GM23248 (cell line): Measurements from ENCODE around the gene DMRTC2. TPM values are rescaled to one million over a fixed set of nuclear protein-coding genes. Genes with fewer than 3 reads are reported as not detected.
A peak's percentile ranks its signal among the peaks of the same experiment; 100 is the strongest.

ENCODE experiments used
- DNase-seq: peaks from one replicate; pipeline ENCODE4 v3.0.0-alpha.2; 2015
- H2AFZ ChIP-seq: fragments of 200-600 bp; sonication (generic); 2 replicates; pipeline ENCODE4 v1.6.1; 2016; ENCODE audit warnings: antibody characterized with exemption
- H3F3A ChIP-seq: fragments of 200-600 bp; sonication (generic); 2 replicates; pipeline ENCODE4 v1.6.1; 2016; ENCODE audit warnings: mild to moderate bottlenecking, antibody characterized with exemption, mixed run types; ENCODE audit not compliant: insufficient read depth
- H3K27ac ChIP-seq: fragments of 200-600 bp; sonication (generic); 2 replicates; pipeline ENCODE4 v1.5.1; 2016; ENCODE audit warnings: mild to moderate bottlenecking
- H3K27me3 ChIP-seq: fragments of 200-600 bp; sonication (generic); replicated peaks from 2 replicates; pipeline ENCODE4 v1.6.1; 2016; ENCODE audit warnings: mild to moderate bottlenecking; ENCODE audit not compliant: insufficient read depth
- H3K36me3 ChIP-seq: fragments of 200-600 bp; sonication (generic); 2 replicates; pipeline ENCODE4 v1.6.1; 2016; ENCODE audit warnings: low read depth, mild to moderate bottlenecking
- H3K4me1 ChIP-seq: fragments of 200-600 bp; sonication (generic); 2 replicates; pipeline ENCODE4 v1.6.1; 2016; ENCODE audit warnings: mild to moderate bottlenecking; ENCODE audit not compliant: insufficient read depth
- H3K4me2 ChIP-seq: fragments of 200-600 bp; sonication (generic); one replicate; pipeline ENCODE4 v1.6.1; 2016; ENCODE audit warnings: mild to moderate bottlenecking; ENCODE audit not compliant: unreplicated experiment
- H3K4me3 ChIP-seq: fragments of 200-600 bp; sonication (generic); 2 replicates; pipeline ENCODE4 v1.5.1; 2016; ENCODE audit warnings: mild to moderate bottlenecking
- H3K79me2 ChIP-seq: fragments of 200-600 bp; sonication (generic); 2 replicates; pipeline ENCODE4 v1.6.1; 2016; ENCODE audit warnings: mild to moderate bottlenecking; ENCODE audit not compliant: insufficient read depth
- H3K9ac ChIP-seq: fragments of 200-600 bp; sonication (generic); 2 replicates; pipeline ENCODE4 v1.6.1; 2016; ENCODE audit warnings: mild to moderate bottlenecking
- H3K9me2 ChIP-seq: fragments of 200-600 bp; sonication (generic); 2 replicates; pipeline ENCODE4 v1.6.1; 2016; ENCODE audit warnings: mixed run types, mild to moderate bottlenecking, moderate library complexity; ENCODE audit not compliant: insufficient read depth
- H3K9me3 ChIP-seq: fragments of 200-600 bp; sonication (generic); one replicate; pipeline ENCODE4 v1.6.1; 2017; ENCODE audit warnings: low read depth
- H4K20me1 ChIP-seq: fragments of 200-600 bp; sonication (generic); 2 replicates; pipeline ENCODE4 v1.6.0; 2016; ENCODE audit not compliant: insufficient read depth
- EZH2 ChIP-seq: fragments of 200-600 bp; sonication (generic); IDR thresholded peaks from 2 replicates; pipeline ENCODE4 v1.6.1; 2018; ENCODE audit warnings: antibody characterized with exemption, mild to moderate bottlenecking; ENCODE audit not compliant: insufficient read depth, poor library complexity, severe bottlenecking
- EZH2phosphoT487 ChIP-seq: fragments of 200-600 bp; sonication (generic); IDR thresholded peaks from 2 replicates; pipeline ENCODE4 v1.6.1; 2018; ENCODE audit warnings: antibody characterized with exemption, moderate library complexity, mild to moderate bottlenecking, low read depth; ENCODE audit not compliant: insufficient read depth
- WGBS, 2 experiments: methylation state at CpG; one replicate each; pipeline ENCODE4 v1.1.6; 2015 to 2017; ENCODE audit warnings: low lambda C conversion rate in 2 of 2, low coverage in 1 of 2; ENCODE audit errors: missing lambda C conversion rate in 2 of 2; 5-methylcytosine and 5-hydroxymethylcytosine counted together
- in situ Hi-C: fragments of 300-500 bp; cut with MboI; formaldehyde crosslinking; loops from 2 replicates; pipeline ENCODE4 v1.15.0; 2020
- polyA plus RNA-seq: library from polyadenylated mRNA; unstranded; fragments of >200 nt; fragmentation: Nextera tagmentation; extraction: Ambion mirVana; gene quantifications from 2 replicates; pipeline ENCODE4 v1.2.1, GENCODE V29; 2016
- total RNA-seq: library from RNA; depleted of rRNA; stranded (reverse); fragments of >200 nt; shearing (Covaris generic); gene quantifications from 2 replicates; pipeline ENCODE4 v1.2.3, GENCODE V29; 2014

DMRTC2 gene
- total and polyA plus RNA-seq, 2 experiments from 2014 or later, result not detected

DNA sequence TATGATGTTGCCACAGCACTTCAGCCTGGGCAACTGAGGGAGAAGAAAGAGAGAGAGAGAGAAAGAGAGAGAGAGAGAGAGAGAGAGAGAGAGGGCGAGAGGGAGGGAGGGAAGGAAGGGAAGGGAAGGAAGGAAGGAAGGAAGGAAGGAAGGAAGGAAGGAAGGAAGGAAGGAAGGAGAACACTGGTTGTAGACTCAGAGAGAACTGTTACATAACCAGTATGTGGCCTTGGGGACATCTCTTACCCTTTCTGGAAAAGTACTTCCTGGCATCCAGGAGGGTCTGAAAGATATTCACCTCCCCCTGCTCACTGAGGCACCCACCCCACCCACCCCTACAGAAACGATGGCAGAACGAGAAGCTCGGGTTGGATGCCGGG lies 35.5 kb downstream of the DMRTC2 start:
- no peak for DNase-seq
- Histone ChIP-seq H3K9me2 (no peaks in the 10 kb centered on the region), H3K4me2 (no peak overlapping the region), H3K27ac (no peak overlapping the region), H2AFZ (no peak overlapping the region), H3K9me3 (no peaks in the 10 kb centered on the region), H4K20me1 (no peaks in the 10 kb centered on the region), H3F3A (peaks cover 13% of the 10 kb centered on the region), H3K36me3 (no peaks in the 10 kb centered on the region), H3K4me3 (no peak overlapping the region), H3K27me3 (no peaks in the 10 kb centered on the region), H3K9ac (no peak overlapping the region), H3K4me1 (peaks cover 5% of the 10 kb centered on the region; the same call in 1 of the 2 replicates), H3K79me2 (peaks cover 11% of the 10 kb centered on the region)
- TF ChIP-seq EZH2, result no peak
- TF ChIP-seq EZH2phosphoT487, result no peak
- in situ Hi-C loops, result no loop called here
- 57 to 59% methylated on average over 4 to 5 of the region's 5 CpGs for WGBS, 2 experiments

DNA sequence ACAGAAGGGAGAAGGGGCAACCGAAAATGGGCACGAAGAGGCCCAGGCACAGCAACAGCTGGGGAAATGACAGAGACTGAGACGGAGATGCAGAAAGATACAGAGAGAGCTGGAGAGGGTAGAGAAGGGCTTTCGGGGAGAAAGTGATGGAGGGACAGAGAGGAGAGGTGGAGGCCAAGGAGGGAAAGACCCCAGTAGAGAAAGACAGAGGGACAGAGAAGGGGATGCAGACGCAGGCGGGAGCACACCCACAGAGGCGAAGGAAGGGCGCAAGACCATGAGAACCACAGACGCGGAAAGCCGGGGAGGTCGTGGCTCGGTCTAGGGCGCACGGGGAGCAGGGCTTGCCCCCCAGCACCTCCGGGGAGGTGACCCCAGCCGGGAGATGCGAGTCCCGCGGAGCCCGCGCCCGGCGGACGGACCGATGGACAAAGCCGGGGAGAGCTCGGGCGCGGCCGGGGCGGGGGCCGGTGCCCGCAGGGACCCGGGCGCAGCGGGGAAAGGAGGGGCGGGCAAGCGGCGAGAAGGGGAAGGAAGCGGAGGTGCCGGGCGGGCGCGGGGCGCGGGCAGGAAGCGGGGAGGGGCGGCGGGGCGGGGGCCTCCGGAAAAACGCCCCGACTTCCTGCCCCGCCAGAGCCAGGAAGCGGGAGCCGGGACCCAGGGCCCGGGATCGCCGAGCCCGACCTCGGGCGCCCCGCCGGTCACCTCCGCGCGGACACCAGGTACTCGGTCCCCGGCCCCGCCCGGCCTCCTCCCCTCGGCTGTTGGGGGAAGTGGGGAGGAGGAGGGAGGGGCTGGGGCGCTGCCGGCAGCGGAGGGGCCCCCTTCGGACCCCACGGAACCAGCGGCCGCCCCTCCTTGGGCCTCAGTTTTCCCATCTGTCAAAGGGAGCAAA lies 38.0 kb downstream of the DMRTC2 start, which contains the start of gene ARHGEF1:
Gene ARHGEF1, plus strand, starts transcription at position 617 of the 895 bp plus-strand sequence. CDS start 4,899 bp downstream, outside the sequence.
- Histone ChIP-seq H4K20me1 (no peaks in the 10 kb centered on the region), H3K9ac (peak within 1 kb of the TSS; percentile 95), H3K36me3 (no peaks in the 10 kb centered on the region), H3K9me3 (no peaks in the 10 kb centered on the region), H3K4me3 (peak within 1 kb of the TSS; percentile 87), H3K9me2 (no peaks in the 10 kb centered on the region), H3K4me2 (peak within 1 kb of the TSS; percentile 94), H3K27ac (peak within 1 kb of the TSS; percentile 39; the same call in 1 of the 2 replicates), H3F3A (peaks cover 13% of the 10 kb centered on the region), H3K4me1 (peaks cover 11% of the 10 kb centered on the region), H2AFZ (peak within 1 kb of the TSS; percentile 75), H3K27me3 (no peaks in the 10 kb centered on the region), H3K79me2 (peaks cover 36% of the 10 kb centered on the region)
- TF ChIP-seq EZH2 (no peak), EZH2phosphoT487 (no peak)
- in situ Hi-C loops, result no loop called here
- 2 to 5% methylated on average over 20 to 70 of the region's 80 CpGs for WGBS, 2 experiments
- peak; percentile 44 for DNase-seq

DNA sequence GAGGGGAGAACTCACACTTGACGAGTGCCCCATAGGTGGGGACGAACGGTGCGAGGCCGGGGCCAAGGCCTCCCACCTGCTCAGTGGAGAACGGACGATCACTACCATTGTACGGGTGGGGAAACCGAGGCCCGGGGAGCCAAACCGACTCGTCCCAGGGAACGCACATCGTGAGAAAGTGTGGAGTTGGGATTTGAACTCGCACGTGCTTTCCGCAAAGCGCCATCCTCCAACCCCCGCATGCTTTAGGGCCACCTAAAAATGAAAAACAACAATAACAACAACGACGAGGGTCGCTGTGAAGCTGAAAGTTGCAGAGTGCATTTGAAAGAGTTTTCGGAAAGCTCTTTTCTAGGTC lies 38.6 kb downstream of the DMRTC2 start:
- Histone ChIP-seq H3F3A (peaks cover 13% of the 10 kb centered on the region), H3K4me3 (peak overlapping the region; percentile 87), H3K79me2 (peaks cover 42% of the 10 kb centered on the region), H2AFZ (peak overlapping the region; percentile 75), H3K9ac (peak overlapping the region; percentile 95), H3K36me3 (no peaks in the 10 kb centered on the region), H3K27me3 (no peaks in the 10 kb centered on the region), H3K4me2 (peak overlapping the region; percentile 94), H3K9me2 (no peaks in the 10 kb centered on the region), H3K4me1 (peaks cover 11% of the 10 kb centered on the region), H3K9me3 (no peaks in the 10 kb centered on the region), H4K20me1 (no peaks in the 10 kb centered on the region), H3K27ac (peak overlapping the region; percentile 39; the same call in 1 of the 2 replicates)
- WGBS, 2 experiments, result 0 to 2% methylated on average over 23 of the region's 23 CpGs
- in situ Hi-C loops, result no loop called here
- TF ChIP-seq EZH2phosphoT487, result no peak
- no peak for TF ChIP-seq EZH2
- peak; percentile 48 for DNase-seq

DNA sequence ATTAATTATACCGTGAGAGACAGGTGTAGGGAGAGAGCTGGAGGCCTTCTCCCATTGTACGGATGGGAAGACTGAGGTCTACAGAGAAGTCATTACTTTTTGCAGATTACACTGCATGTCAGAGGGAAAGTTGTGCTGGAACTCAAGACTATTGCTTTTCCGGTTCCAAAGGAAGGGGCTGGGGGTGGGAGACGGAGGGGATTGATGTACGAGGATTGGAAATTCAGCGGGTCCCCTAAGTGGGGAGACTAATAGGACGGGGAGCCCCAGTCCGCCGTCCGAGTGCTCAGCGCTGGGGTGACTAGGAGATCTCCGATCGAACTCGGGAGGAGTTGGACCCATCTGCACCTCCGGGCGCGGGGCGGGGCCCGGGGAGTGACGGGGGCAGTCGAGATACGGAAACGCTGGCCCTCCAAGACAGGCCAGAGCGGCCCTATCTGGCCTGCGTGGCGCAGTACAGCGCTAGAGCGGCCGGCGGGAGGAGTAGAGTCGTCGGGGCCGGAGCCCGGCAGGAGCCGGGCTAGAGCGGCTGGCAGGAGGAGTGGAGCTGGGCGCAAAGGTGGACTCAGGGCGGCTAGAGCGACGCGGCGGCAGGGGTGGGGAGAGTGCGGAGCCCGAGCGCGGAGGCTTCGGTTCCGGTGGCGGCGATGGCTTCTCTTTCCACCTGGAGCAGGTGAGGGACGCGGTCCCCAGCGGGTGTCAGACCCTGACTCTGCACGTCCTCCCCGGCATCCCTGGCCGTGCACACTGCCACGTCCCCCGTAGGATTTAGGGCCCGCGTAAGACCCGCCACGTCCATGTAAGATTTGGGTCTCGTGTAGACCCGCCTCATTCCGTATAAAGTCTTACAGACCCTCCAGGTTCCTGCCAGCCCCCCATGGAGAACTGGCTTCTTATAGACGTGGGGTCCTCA lies 39.2 kb downstream of the DMRTC2 start:
- TF ChIP-seq EZH2 (no peak), EZH2phosphoT487 (no peak)
- in situ Hi-C loops, result no loop called here
- Histone ChIP-seq H3K27ac (peak overlapping the region; percentile 48), H3K9me2 (no peaks in the 10 kb centered on the region), H3K4me2 (peak overlapping the region; percentile 94), H3K4me3 (peak overlapping the region; percentile 87), H3K4me1 (peaks cover 11% of the 10 kb centered on the region), H3F3A (peaks cover 13% of the 10 kb centered on the region), H4K20me1 (no peaks in the 10 kb centered on the region), H3K9me3 (no peaks in the 10 kb centered on the region), H2AFZ (peak overlapping the region; percentile 81), H3K36me3 (no peaks in the 10 kb centered on the region), H3K9ac (peak overlapping the region; percentile 95), H3K79me2 (peaks cover 49% of the 10 kb centered on the region), H3K27me3 (no peaks in the 10 kb centered on the region)
- WGBS, 2 experiments, result 1% methylated on average over 47 to 66 of the region's 66 CpGs
- peak; percentile 100 for DNase-seq
